SK-N-SH treated with all-trans-retinoic acid at 6 μM for 48 hours (cell line): ENCODE data around the gene ACOX3.

Experiments
- ATAC-seq: fragments of 200-7000 bp; cut with Tn5 transposase; 3 replicates; pipeline ENCODE4 v1.9.1; 2020; ENCODE audit warnings: mild to moderate bottlenecking, moderate library complexity
- ARNTL ChIP-seq: fragments of 450-650 bp; formaldehyde crosslinking; IDR thresholded peaks from 2 replicates; pipeline ENCODE4 v1.5.0; 2020; ENCODE audit warnings: low read depth, mild to moderate bottlenecking, moderate library complexity, borderline replicate concordance
- BACH2 ChIP-seq: fragments of 250-450 bp; sonication (Bioruptor Pico); IDR thresholded peaks from 2 replicates; pipeline ENCODE4 v1.9.0; 2021; ENCODE audit warnings: mild to moderate bottlenecking, borderline replicate concordance
- CREB5 ChIP-seq: fragments of 250-450 bp; sonication (Bioruptor Pico); IDR thresholded peaks from 2 replicates; pipeline ENCODE4 v1.5.1; 2020; ENCODE audit warnings: low read depth, mild to moderate bottlenecking, moderate library complexity
- CSDC2 ChIP-seq: fragments of 250-450 bp; sonication (Bioruptor Pico); IDR thresholded peaks from 2 replicates; pipeline ENCODE4 v1.5.0; 2020; ENCODE audit warnings: mild to moderate bottlenecking, moderate library complexity
- CSRNP3 ChIP-seq: fragments of 250-450 bp; sonication (Bioruptor Pico); IDR thresholded peaks from 2 replicates; pipeline ENCODE4 v1.5.1; 2021; ENCODE audit warnings: mild to moderate bottlenecking, moderate library complexity
- ESRRG ChIP-seq: fragments of 250-450 bp; sonication (Bioruptor Pico); IDR thresholded peaks from 2 replicates; pipeline ENCODE4 v1.6.1; 2021; ENCODE audit warnings: mild to moderate bottlenecking
- ISL1 ChIP-seq: fragments of 250-450 bp; sonication (Bioruptor Pico); IDR thresholded peaks from 2 replicates; pipeline ENCODE4 v2.1.2; 2022; ENCODE audit warnings: mild to moderate bottlenecking, moderate library complexity
- OSR1 ChIP-seq: fragments of 250-450 bp; sonication (Bioruptor Pico); IDR thresholded peaks from 2 replicates; pipeline ENCODE4 v1.8.0; 2022; ENCODE audit warnings: moderate library complexity, mild to moderate bottlenecking, inconsistent platforms
- PATZ1 ChIP-seq: fragments of 250-450 bp; sonication (Bioruptor Pico); IDR thresholded peaks from 2 replicates; pipeline ENCODE4 v1.8.0; 2020; ENCODE audit warnings: mild to moderate bottlenecking, moderate library complexity, borderline replicate concordance
- POU6F1 ChIP-seq: fragments of 250-450 bp; sonication (Bioruptor Pico); IDR thresholded peaks from 2 replicates; pipeline ENCODE4 v1.8.0; 2021; ENCODE audit warnings: low read depth, mild to moderate bottlenecking, moderate library complexity, borderline replicate concordance
- PPARA ChIP-seq: fragments of 250-450 bp; sonication (Bioruptor Pico); IDR thresholded peaks from 2 replicates; pipeline ENCODE4 v1.5.0; 2020; ENCODE audit warnings: mild to moderate bottlenecking, borderline replicate concordance
- SNAI2 ChIP-seq: fragments of 250-450 bp; sonication (Bioruptor Pico); IDR thresholded peaks from 2 replicates; pipeline ENCODE4 v1.5.0; 2020; ENCODE audit warnings: mild to moderate bottlenecking, moderate library complexity
- TCF4 ChIP-seq: fragments of 250-450 bp; sonication (Bioruptor Pico); IDR thresholded peaks from 2 replicates; pipeline ENCODE4 v1.8.0; 2021; ENCODE audit warnings: mild to moderate bottlenecking, moderate library complexity, borderline replicate concordance
- TOX ChIP-seq: fragments of 250-450 bp; sonication (Bioruptor Pico); IDR thresholded peaks from 2 replicates; pipeline ENCODE4 v1.8.0; 2021; ENCODE audit warnings: mild to moderate bottlenecking, moderate library complexity, borderline replicate concordance
- TSHZ2 ChIP-seq: fragments of 250-450 bp; sonication (Bioruptor Pico); IDR thresholded peaks from 2 replicates; pipeline ENCODE4 v1.5.0; 2020; ENCODE audit warnings: mild to moderate bottlenecking, moderate library complexity
- ZC3H10 ChIP-seq: fragments of 250-450 bp; sonication (Bioruptor Pico); IDR thresholded peaks from 2 replicates; pipeline ENCODE4 v1.5.1; 2021; ENCODE audit warnings: mild to moderate bottlenecking, moderate library complexity
- ZFP3 ChIP-seq: fragments of 250-450 bp; sonication (Bioruptor Pico); IDR thresholded peaks from 2 replicates; pipeline ENCODE4 v1.5.0; 2020; ENCODE audit warnings: mild to moderate bottlenecking, moderate library complexity
- ZFP30 ChIP-seq: fragments of 450-650 bp; formaldehyde crosslinking; IDR thresholded peaks from 2 replicates; pipeline ENCODE4 v1.5.0; 2022; ENCODE audit warnings: mild to moderate bottlenecking, moderate library complexity
- ZNF565 ChIP-seq: fragments of 450-650 bp; formaldehyde crosslinking; conservative IDR thresholded peaks from 2 replicates; pipeline ENCODE4 v1.5.0; 2020; ENCODE audit warnings: low read depth, mild to moderate bottlenecking, moderate library complexity
- ZNF70 ChIP-seq: fragments of 450-650 bp; formaldehyde crosslinking; IDR thresholded peaks from 2 replicates; pipeline ENCODE4 v1.5.0; 2020; ENCODE audit warnings: mild to moderate bottlenecking, moderate library complexity
- ZNF8 ChIP-seq: fragments of 450-650 bp; formaldehyde crosslinking; IDR thresholded peaks from 2 replicates; pipeline ENCODE4 v1.5.0; 2020; ENCODE audit warnings: mild to moderate bottlenecking, moderate library complexity

Gene ACOX3

GRCh38 chr4:8332891-8333331 is 107.6 kb downstream of the ACOX3 start:
- TF ChIP-seq POU6F1 (CRISPR knock-in tag) (no peak), PATZ1 (no peak), CSRNP3 (CRISPR knock-in tag) (no peak), ZNF70 (CRISPR knock-in tag) (no peak), ESRRG (CRISPR knock-in tag) (no peak), ARNTL (CRISPR knock-in tag) (no peak), ZNF565 (CRISPR knock-in tag) (no peak), TCF4 (CRISPR knock-in tag) (no peak), ZFP30 (CRISPR knock-in tag) (no peak), ISL1 (CRISPR knock-in tag) (no peak), TOX (CRISPR knock-in tag) (no peak), OSR1 (no peak), CSDC2 (CRISPR knock-in tag) (no peak), BACH2 (CRISPR knock-in tag) (no peak), SNAI2 (no peak), CREB5 (no peak), ZC3H10 (CRISPR knock-in tag) (no peak)
- TF ChIP-seq, all 23 proteins: peak for 0
- ATAC-seq: no peak

- no peak for ATAC-seq
- TF ChIP-seq SNAI2: no peak
- TF ChIP-seq ZNF565 (CRISPR knock-in tag): no peak
Observed at GRCh38 chr4:8332038-8332857, 108.3 kb downstream of the ACOX3 start.

GRCh38 chr4:8331575-8331955 is 109.0 kb downstream of the ACOX3 start:
- no peak for TF ChIP-seq ARNTL (CRISPR knock-in tag)
- TF ChIP-seq ESRRG (CRISPR knock-in tag): no peak
- TF ChIP-seq TOX (CRISPR knock-in tag): no peak
- TF ChIP-seq POU6F1 (CRISPR knock-in tag): no peak
- TF ChIP-seq TCF4 (CRISPR knock-in tag): no peak

GRCh38 chr4:8330821-8331574 is 109.5 kb downstream of the ACOX3 start:
- ATAC-seq: no peak
- TF ChIP-seq ZNF70 (CRISPR knock-in tag) (no peak), CSDC2 (CRISPR knock-in tag) (no peak), PPARA (CRISPR knock-in tag) (no peak), PATZ1 (no peak), ZNF8 (CRISPR knock-in tag) (no peak), ZFP3 (CRISPR knock-in tag) (no peak), SNAI2 (no peak), ZNF565 (CRISPR knock-in tag) (no peak), TSHZ2 (CRISPR knock-in tag) (no peak), ARNTL (CRISPR knock-in tag) (no peak)

More at GRCh38 chr4:8331575-8331955, 109.0 kb downstream of the ACOX3 start:
- ATAC-seq: no peak
